Prostate gland (tissue), 2 donors: ENCODE data around the gene LONRF2. TPM values are rescaled to one million over a fixed set of nuclear protein-coding genes. Genes with fewer than 3 reads are reported as not detected.

Experiments
- DNase-seq: peaks from one replicate; pipeline ENCODE4 v3.0.0-alpha.2; 2019; ENCODE audit warnings: low spot score
- H3K27ac ChIP-seq, 2 donors: fragments of 200-600 bp; sonication (generic); 2 replicates each; pipeline ENCODE4 v1.5.1; 2017 to 2019
- H3K27me3 ChIP-seq: fragments of 200-600 bp; sonication (generic); replicated peaks from 2 replicates; pipeline ENCODE4 v1.5.1; 2019; ENCODE audit not compliant: insufficient read depth
- H3K36me3 ChIP-seq, 2 donors: fragments of 200-600 bp; sonication (generic); 1 replicate in 1 of 2; 2 replicates in 1 of 2; pipeline versions ENCODE4 v1.5.1 to v1.8.1; 2017 to 2019
- H3K4me1 ChIP-seq: fragments of 200-600 bp; sonication (generic); replicated peaks from 2 replicates; pipeline ENCODE4 v1.5.1; 2019
- H3K4me3 ChIP-seq, 2 donors: fragments of 200-600 bp; sonication (generic); 2 replicates each; pipeline ENCODE4 v1.5.1; 2017 to 2019
- H3K9me3 ChIP-seq: fragments of 200-600 bp; sonication (generic); 2 replicates; pipeline ENCODE4 v1.5.1; 2017
- CTCF ChIP-seq, 4 experiments: fragments of 200-600 bp in 2 of 4; fragments of 450-650 bp in 2 of 4; sonication (generic) in 2 of 4; IDR thresholded peaks; 1 replicate in 3 of 4; 2 replicates in 1 of 4; pipeline ENCODE4 v1.5.1; 2016 to 2019; ENCODE audit warnings: antibody characterized with exemption in 4 of 4, mild to moderate bottlenecking in 2 of 4, moderate library complexity in 2 of 4
- POLR2A ChIP-seq: fragments of 450-650 bp; IDR thresholded peaks from one replicate; pipeline ENCODE4 v1.6.1; 2016; ENCODE audit warnings: antibody characterized with exemption, mild to moderate bottlenecking
- POLR2AphosphoS5 ChIP-seq: sonication (generic); formaldehyde crosslinking; IDR thresholded peaks from one replicate; pipeline ENCODE4 v1.6.1; 2017; ENCODE audit warnings: antibody characterized with exemption
- WGBS: methylation state at CpG from one replicate; pipeline ENCODE4 v1.1.5; 2018; 5-methylcytosine and 5-hydroxymethylcytosine counted together
- intact Hi-C: fragments of 100-400 bp; cut with DNase I; formaldehyde crosslinking; loops from one replicate; pipeline ENCODE4 v1.14.2; 2022
- total RNA-seq, 2 donors: library from RNA; depleted of rRNA; stranded (reverse); fragments of >200 nt; gene quantifications; one replicate each; pipeline ENCODE4 v1.1.0, GENCODE V29; 2016

Gene LONRF2
- total RNA-seq, 2 donors from 2014 or later: 8.2 to 20.4 TPM

GRCh38 chr2:100233061-100233460 is 89.2 kb downstream of the LONRF2 start:
- no peaks in the 10 kb centered on the region for H3K27me3 ChIP-seq
- H3K4me1 ChIP-seq: peaks cover 3% of the 10 kb centered on the region
- TF ChIP-seq CTCF (IDR thresholded peaks at IDR 0.05): no peak
- WGBS: 79% methylated on average over 2 of the region's 2 CpGs
- intact Hi-C loops: no loop called here
- no peaks in the 10 kb centered on the region for H3K9me3 ChIP-seq
- no peak for DNase-seq
- H3K4me3 ChIP-seq: no peak overlapping the region
- no peaks in the 10 kb centered on the region for H3K36me3 ChIP-seq
- H3K27ac ChIP-seq: no peak overlapping the region

GRCh38 chr2:100230754-100231153 is 91.5 kb downstream of the LONRF2 start:
- intact Hi-C loops: no loop called here
- 34% methylated on average over 2 of the region's 2 CpGs for WGBS
- peak; percentile 70 for DNase-seq
- H3K27me3 ChIP-seq: no peaks in the 10 kb centered on the region
- H3K9me3 ChIP-seq: no peaks in the 10 kb centered on the region
- peaks cover 3% of the 10 kb centered on the region for H3K4me1 ChIP-seq
- no peaks in the 10 kb centered on the region for H3K36me3 ChIP-seq
- no peak overlapping the region for H3K4me3 ChIP-seq
- no peak overlapping the region for H3K27ac ChIP-seq
- TF ChIP-seq POLR2A (no peak), POLR2AphosphoS5 (peak; percentile 74)

GRCh38 chr2:100228967-100229366 is 93.3 kb downstream of the LONRF2 start:
- DNase-seq: no peak
- TF ChIP-seq POLR2AphosphoS5: no peak
- TF ChIP-seq POLR2A: no peak
- no peak for TF ChIP-seq CTCF (IDR thresholded peaks at IDR 0.05)
- no peaks in the 10 kb centered on the region for H3K36me3 ChIP-seq
- 100% methylated on average over 1 of the region's 1 CpG for WGBS
- no peaks in the 10 kb centered on the region for H3K9me3 ChIP-seq
- no peak overlapping the region for H3K27ac ChIP-seq
- H3K4me1 ChIP-seq: peaks cover 3% of the 10 kb centered on the region
- intact Hi-C loops: no loop called here
- no peak overlapping the region for H3K4me3 ChIP-seq
- H3K27me3 ChIP-seq: no peaks in the 10 kb centered on the region

- Histone ChIP-seq H3K4me3 (no peak overlapping the region), H3K36me3 (no peaks in the 10 kb centered on the region), H3K4me1 (peaks cover 3% of the 10 kb centered on the region), H3K9me3 (no peaks in the 10 kb centered on the region), H3K27ac (no peak overlapping the region), H3K27me3 (no peaks in the 10 kb centered on the region)
- 93% methylated on average over 3 of the region's 3 CpGs for WGBS
- DNase-seq: no peak
- TF ChIP-seq CTCF (IDR thresholded peaks at IDR 0.05): no peak
- TF ChIP-seq POLR2AphosphoS5: no peak
- TF ChIP-seq POLR2A: no peak
- intact Hi-C loops: no loop called here
Observed at GRCh38 chr2:100228415-100228814, 93.9 kb downstream of the LONRF2 start.

- Histone ChIP-seq H3K9me3 (no peaks in the 10 kb centered on the region), H3K4me1 (no peaks in the 10 kb centered on the region), H3K27me3 (no peaks in the 10 kb centered on the region), H3K27ac (no peak overlapping the region), H3K36me3 (no peaks in the 10 kb centered on the region), H3K4me3 (no peak overlapping the region)
- 34% methylated on average over 3 of the region's 3 CpGs for WGBS
- intact Hi-C loops: no loop called here
- TF ChIP-seq CTCF (IDR thresholded peaks at IDR 0.05) (no peak), POLR2AphosphoS5 (no peak), POLR2A (no peak)
- DNase-seq: no peak
Observed at GRCh38 chr2:100224988-100225710, 97.2 kb downstream of the LONRF2 start.
